Upper lobe of right lung (tissue), 1 donor: ENCODE data around the gene NME7. TPM values are rescaled to one million over a fixed set of nuclear protein-coding genes. Genes with fewer than 3 reads are reported as not detected.

Experiments used
- ATAC-seq: fragments of 200-7000 bp; cut with Tn5 transposase; one replicate; pipeline ENCODE4 v1.9.1; 2020; ENCODE audit warnings: mild to moderate bottlenecking, moderate library complexity
- DNase-seq: peaks from one replicate; pipeline ENCODE4 v3.0.0-alpha.2; 2020
- H3K27ac ChIP-seq: fragments of 200-600 bp; one replicate; pipeline ENCODE4 v1.8.0; 2022
- H3K27me3 ChIP-seq: fragments of 200-600 bp; one replicate; pipeline ENCODE4 v1.8.0; 2022; ENCODE audit warnings: mild to moderate bottlenecking
- H3K36me3 ChIP-seq: fragments of 200-600 bp; one replicate; pipeline ENCODE4 v1.8.0; 2022
- H3K4me1 ChIP-seq: fragments of 200-600 bp; one replicate; pipeline ENCODE4 v1.8.0; 2022
- H3K4me3 ChIP-seq: fragments of 200-600 bp; one replicate; pipeline ENCODE4 v1.8.0; 2022; ENCODE audit warnings: mild to moderate bottlenecking
- H3K9me3 ChIP-seq: fragments of 200-600 bp; one replicate; pipeline ENCODE4 v1.8.0; 2022
- intact Hi-C: fragments of 100-400 bp; cut with DNase I; formaldehyde crosslinking; loops from one replicate; pipeline ENCODE4 v1.11.0; 2022
- total RNA-seq: library from RNA; stranded (reverse); fragmentation: NEBNext Ultra II Directional; extraction: Animal tissue kit (Norgen Biotek cat#: 25700); gene quantifications from one replicate; pipeline ENCODE4 v1.2.1, GENCODE V29; 2021
- TF ChIP-seq, protein P1 (sequence below): fragments of 200-600 bp; IDR thresholded peaks from one replicate; pipeline ENCODE4 v1.8.0; 2022; ENCODE audit warnings: antibody characterized with exemption
- donor health status: DM: no; HTN: yes; CAD: no; lungs with severe emphysema.

NME7 gene
- total RNA-seq, 1 donor from 2014 or later: 12.1 TPM

DNA sequence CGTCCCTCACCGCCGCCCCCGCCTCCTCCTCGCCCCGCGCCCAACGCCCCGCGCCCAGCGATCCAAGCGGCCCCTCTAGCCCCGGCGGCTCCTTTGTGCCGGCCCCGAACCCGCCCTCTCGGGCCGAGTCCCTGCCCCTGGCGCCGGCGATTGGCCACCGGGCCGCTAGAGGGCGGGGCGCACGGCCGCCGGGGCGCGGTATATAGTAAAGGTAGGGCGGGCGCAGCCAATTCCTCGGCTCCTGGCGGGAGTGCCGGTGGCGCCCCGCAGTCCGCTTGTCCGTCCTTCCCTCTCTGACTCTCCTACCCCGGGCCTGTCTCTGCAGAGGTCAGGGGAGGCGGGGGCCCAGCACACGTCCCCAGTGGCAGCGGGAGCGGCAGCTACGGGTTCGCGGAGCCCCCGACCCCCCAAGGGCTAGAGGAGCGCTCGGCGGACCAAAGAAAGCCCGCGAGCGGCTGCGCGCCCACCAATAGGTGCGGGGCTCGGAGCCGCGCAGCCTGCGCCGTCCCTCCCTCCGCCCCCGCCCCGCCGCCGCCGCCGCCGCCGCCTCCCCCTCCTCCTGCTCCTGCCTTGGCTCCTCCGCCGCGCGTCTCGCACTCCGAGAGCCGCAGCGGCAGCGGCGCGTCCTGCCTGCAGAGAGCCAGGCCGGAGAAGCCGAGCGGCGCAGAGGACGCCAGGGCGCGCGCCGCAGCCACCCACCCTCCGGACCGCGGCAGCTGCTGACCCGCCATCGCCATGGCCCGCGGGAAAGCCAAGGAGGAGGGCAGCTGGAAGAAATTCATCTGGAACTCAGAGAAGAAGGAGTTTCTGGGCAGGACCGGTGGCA lies 261.3 kb downstream of the NME7 start, which contains the start of gene ATP1B1:
ATP1B1 (plus strand) TSS at position 596 of the 826 bp plus-strand sequence; CDS start at position 736, 140 bp downstream.
- peak; percentile 96 for DNase-seq
- Histone ChIP-seq H3K4me3 (peak within 1 kb of the TSS; percentile 89), H3K4me1 (peaks cover 19% of the 10 kb centered on the region), H3K36me3 (no peaks in the 10 kb centered on the region), H3K9me3 (no peaks in the 10 kb centered on the region), H3K27ac (peak within 1 kb of the TSS; percentile 79), H3K27me3 (no peaks in the 10 kb centered on the region)
- TF ChIP-seq, protein P1, sequence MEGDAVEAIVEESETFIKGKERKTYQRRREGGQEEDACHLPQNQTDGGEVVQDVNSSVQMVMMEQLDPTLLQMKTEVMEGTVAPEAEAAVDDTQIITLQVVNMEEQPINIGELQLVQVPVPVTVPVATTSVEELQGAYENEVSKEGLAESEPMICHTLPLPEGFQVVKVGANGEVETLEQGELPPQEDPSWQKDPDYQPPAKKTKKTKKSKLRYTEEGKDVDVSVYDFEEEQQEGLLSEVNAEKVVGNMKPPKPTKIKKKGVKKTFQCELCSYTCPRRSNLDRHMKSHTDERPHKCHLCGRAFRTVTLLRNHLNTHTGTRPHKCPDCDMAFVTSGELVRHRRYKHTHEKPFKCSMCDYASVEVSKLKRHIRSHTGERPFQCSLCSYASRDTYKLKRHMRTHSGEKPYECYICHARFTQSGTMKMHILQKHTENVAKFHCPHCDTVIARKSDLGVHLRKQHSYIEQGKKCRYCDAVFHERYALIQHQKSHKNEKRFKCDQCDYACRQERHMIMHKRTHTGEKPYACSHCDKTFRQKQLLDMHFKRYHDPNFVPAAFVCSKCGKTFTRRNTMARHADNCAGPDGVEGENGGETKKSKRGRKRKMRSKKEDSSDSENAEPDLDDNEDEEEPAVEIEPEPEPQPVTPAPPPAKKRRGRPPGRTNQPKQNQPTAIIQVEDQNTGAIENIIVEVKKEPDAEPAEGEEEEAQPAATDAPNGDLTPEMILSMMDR: peak; percentile 56
- peak; percentile 88 for ATAC-seq
- intact Hi-C loops: no loop called here

DNA sequence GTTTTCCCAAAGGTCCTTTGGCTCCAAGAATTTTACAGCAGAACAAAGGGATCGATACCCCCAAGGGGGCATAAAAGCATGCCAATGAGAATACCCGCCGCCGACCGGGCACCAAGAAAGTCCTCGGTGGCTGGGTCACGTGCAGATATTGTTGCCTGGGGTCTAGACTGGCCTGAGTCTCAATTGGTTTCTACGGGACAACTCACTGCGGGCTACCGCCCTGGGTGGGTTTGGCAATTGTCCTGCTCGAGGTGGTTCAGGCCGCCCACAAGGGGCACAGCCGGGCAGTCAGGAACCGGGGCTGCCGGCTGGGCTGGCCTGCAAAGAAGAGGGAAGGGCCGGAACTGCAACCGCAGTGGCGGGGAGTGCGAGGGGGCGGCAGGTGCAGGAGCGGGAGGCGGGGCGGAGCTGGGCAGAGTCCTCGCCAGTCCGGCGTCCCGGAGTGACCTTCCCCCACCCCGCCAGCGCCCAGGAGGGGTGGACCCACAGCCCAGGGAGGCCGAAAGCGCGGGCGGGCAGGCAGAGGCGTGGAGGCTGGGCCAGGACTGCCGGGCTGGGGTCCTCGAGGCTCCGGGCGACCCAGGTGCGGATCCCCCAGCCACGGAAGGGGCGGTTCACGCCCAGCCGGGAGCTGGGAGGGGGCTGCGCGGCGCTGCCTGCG lies 262.0 kb downstream of the NME7 start:
- Histone ChIP-seq H3K4me3 (peak overlapping the region; percentile 89), H3K4me1 (peaks cover 12% of the 10 kb centered on the region), H3K27ac (peak overlapping the region; percentile 79), H3K36me3 (no peaks in the 10 kb centered on the region), H3K27me3 (no peaks in the 10 kb centered on the region), H3K9me3 (no peaks in the 10 kb centered on the region)
- DNase-seq (peak; percentile 97), ATAC-seq (peak; percentile 78)
- TF ChIP-seq, protein P1: no peak
- intact Hi-C loops: no loop called here

DNA sequence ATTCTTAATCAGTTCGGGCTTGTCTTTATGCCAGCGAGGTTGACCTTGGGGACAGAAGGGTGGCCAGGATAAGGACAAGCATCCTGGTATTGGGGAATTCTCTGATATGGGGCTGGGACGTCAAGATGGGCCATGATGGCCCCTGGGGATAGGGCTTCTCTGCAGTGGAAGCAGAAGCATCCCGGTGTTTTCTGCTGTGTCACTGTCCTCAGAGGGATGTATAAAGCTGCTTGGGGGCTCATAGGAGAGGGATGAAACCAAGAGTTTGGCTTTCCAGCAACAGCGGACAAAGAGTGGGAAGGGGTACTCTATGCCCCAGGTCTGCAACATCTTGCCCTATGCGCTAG lies 262.5 kb downstream of the NME7 start:
- no peak for DNase-seq
- TF ChIP-seq, protein P1: no peak
- no peaks in the 10 kb centered on the region for H3K9me3 ChIP-seq
- intact Hi-C loops: no loop called here
- ATAC-seq: no peak
- H3K4me3 ChIP-seq: peak overlapping the region; percentile 89
- H3K36me3 ChIP-seq: no peaks in the 10 kb centered on the region
- peaks cover 7% of the 10 kb centered on the region for H3K4me1 ChIP-seq
- no peaks in the 10 kb centered on the region for H3K27me3 ChIP-seq
- H3K27ac ChIP-seq: peak overlapping the region; percentile 79

DNA sequence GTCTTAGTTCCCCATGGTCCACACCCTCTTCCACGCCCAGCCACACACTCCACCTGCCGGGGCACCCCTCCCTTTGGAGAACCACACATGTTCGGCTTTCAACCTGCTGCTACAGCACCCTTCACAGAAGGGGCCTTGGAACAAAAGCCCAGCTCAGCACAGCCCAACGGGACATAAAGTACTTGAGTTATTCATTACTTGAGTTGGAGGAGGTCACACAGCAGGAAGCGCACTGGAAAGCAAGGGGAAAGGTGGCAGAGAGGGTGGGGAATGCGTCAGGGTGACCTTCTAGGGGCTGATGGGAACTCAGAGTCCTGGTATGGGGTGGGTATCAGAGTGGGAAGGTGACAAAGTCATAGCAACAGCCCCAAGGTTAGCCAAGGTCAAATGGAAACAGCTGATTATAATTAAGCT lies 264.1 kb downstream of the NME7 start:
- peak; percentile 87 for DNase-seq
- no peaks in the 10 kb centered on the region for H3K9me3 ChIP-seq
- H3K27me3 ChIP-seq: no peaks in the 10 kb centered on the region
- TF ChIP-seq, protein P1: no peak
- H3K27ac ChIP-seq: peak overlapping the region; percentile 68
- intact Hi-C loops: no loop called here
- no peaks in the 10 kb centered on the region for H3K36me3 ChIP-seq
- H3K4me1 ChIP-seq: peaks cover 5% of the 10 kb centered on the region
- H3K4me3 ChIP-seq: no peak overlapping the region
- peak; percentile 44 for ATAC-seq

DNA sequence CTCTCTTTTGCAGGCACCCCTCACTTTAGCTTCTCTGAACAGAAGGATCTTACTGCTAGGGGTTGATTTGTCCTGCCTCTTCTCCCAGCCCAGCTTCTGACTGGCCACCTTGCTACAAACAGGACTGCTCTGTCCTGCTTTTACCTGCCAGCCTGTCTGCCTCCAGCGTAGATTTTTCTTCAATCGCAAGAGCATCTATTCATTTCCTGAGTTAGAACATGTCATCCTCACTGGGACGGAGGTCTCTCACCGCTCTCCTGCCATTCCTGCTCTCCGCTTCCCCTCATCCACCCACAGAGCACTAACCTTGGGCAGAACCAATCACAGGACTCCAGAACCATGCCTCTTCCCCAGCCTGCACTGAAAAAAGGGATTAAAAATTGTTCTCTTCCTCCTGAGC lies 264.6 kb downstream of the NME7 start:
- intact Hi-C loops: no loop called here
- Histone ChIP-seq H3K27me3 (no peaks in the 10 kb centered on the region), H3K4me3 (peak overlapping the region; percentile 28), H3K27ac (peak overlapping the region; percentile 68), H3K9me3 (no peaks in the 10 kb centered on the region), H3K36me3 (no peaks in the 10 kb centered on the region), H3K4me1 (peaks cover 5% of the 10 kb centered on the region)
- no peak for DNase-seq
- TF ChIP-seq, protein P1: no peak
- no peak for ATAC-seq
